HepG2 (cell line): Measurements from ENCODE around the gene CATSPERD. TPM values are rescaled to one million over a fixed set of nuclear protein-coding genes. Genes with fewer than 3 reads are reported as not detected.

Source experiments
- ATAC-seq: fragments of 200-7000 bp; cut with Tn5 transposase; 3 replicates; pipeline ENCODE4 v1.9.1; 2020; ENCODE audit warnings: mild to moderate bottlenecking, moderate library complexity
- BruUV-seq: library from RNA; stranded (reverse); fragments of 400-500 nt; replicated peaks from 2 replicates; lab custom pipeline; 2021; lab: Mats Ljungman, UMichigan
- CTCF ChIA-PET: fragments of 300-600 bp; formaldehyde crosslinking; extraction: SDS; loops from one replicate; lab custom pipeline; 2021; ENCODE audit warnings: low total read pairs, inconsistent platforms, low intra/inter-chr PET ratio; lab: Yijun Ruan, JAX
- POLR2A ChIA-PET: fragments of 350-600 bp; sonication (Branson Sonifier 250); formaldehyde crosslinking; loops from one replicate; lab custom pipeline; 2020; ENCODE audit warnings: antibody characterized with exemption, inconsistent platforms; lab: Yijun Ruan, JAX
- DNase-seq: peaks from one replicate; pipeline ENCODE4 v3.0.0-alpha.2; 2015; ENCODE audit warnings: low spot score
- FAIRE-seq: peaks from 3 replicates; lab custom pipeline; 2011; peaks lifted over from hg19 to GRCh38; lab: Jason Lieb, UNC
- H2AFZ ChIP-seq: one replicate; pipeline ENCODE4 v1.6.1; 2011; ENCODE audit warnings: low read length, inconsistent platforms
- H3K27ac ChIP-seq: fragments of 300-600 bp; 3 replicates; pipeline ENCODE4 v1.8.0; 2011; ENCODE audit warnings: mixed run types, mild to moderate bottlenecking, mixed read lengths, low read length, inconsistent platforms; ENCODE audit not compliant: insufficient read depth; ENCODE audit errors: extremely low read length
- H3K27me3 ChIP-seq, 2 experiments: fragments of 200-600 bp in 1 of 2; 2 replicates in 1 of 2; 3 replicates in 1 of 2; pipeline versions ENCODE4 v1.6.0 to v1.8.0; 2011; ENCODE audit warnings: low read length in 2 of 2, mild to moderate bottlenecking in 2 of 2, moderate library complexity in 2 of 2, inconsistent platforms in 1 of 2; ENCODE audit not compliant: insufficient read depth in 2 of 2, control insufficient read depth in 1 of 2
- H3K36me3 ChIP-seq, 2 experiments: fragments of 200-600 bp in 1 of 2; replicated peaks in 1 of 2; 2 replicates in 1 of 2; 3 replicates in 1 of 2; pipeline versions ENCODE4 v1.5.1 to v1.8.0; 2011; ENCODE audit warnings: low read length in 2 of 2, inconsistent platforms in 1 of 2; ENCODE audit not compliant: insufficient read depth in 2 of 2, control insufficient read depth in 1 of 2
- H3K4me1 ChIP-seq: 2 replicates; pipeline ENCODE4 v1.5.1; 2012; ENCODE audit warnings: low read length, inconsistent platforms; ENCODE audit not compliant: insufficient read depth
- H3K4me2 ChIP-seq: 2 replicates; pipeline ENCODE4 v1.6.0; 2011; ENCODE audit warnings: low read depth, low read length, inconsistent platforms
- H3K4me3 ChIP-seq, 3 experiments: fragments of 200-600 bp in 1 of 3; sonication (generic), shearing (Covaris generic) in 1 of 3; replicated peaks in 1 of 3; 2 replicates each; pipeline ENCODE4 v1.5.1; 2011 to 2016; ENCODE audit warnings: low read length in 3 of 3, inconsistent platforms in 2 of 3, low read depth in 2 of 3, mild to moderate bottlenecking in 2 of 3, control low read depth in 1 of 3, mixed read lengths in 1 of 3; ENCODE audit not compliant: insufficient read depth in 1 of 3
- H3K79me2 ChIP-seq: one replicate; pipeline ENCODE4 v1.6.1; 2011; ENCODE audit warnings: low read length, inconsistent platforms; ENCODE audit not compliant: insufficient read depth
- H3K9ac ChIP-seq: 2 replicates; pipeline ENCODE4 v1.6.0; 2011; ENCODE audit warnings: mild to moderate bottlenecking, low read depth, low read length, inconsistent platforms; ENCODE audit not compliant: insufficient read depth
- H3K9me3 ChIP-seq: 2 replicates; pipeline ENCODE4 v1.5.1; 2012; ENCODE audit warnings: mild to moderate bottlenecking, low read length
- H4K20me1 ChIP-seq: 2 replicates; pipeline ENCODE4 v1.6.0; 2011; ENCODE audit warnings: inconsistent platforms, mild to moderate bottlenecking, low read length, moderate library complexity; ENCODE audit not compliant: insufficient read depth
- CREM ChIP-seq, 2 experiments: sonication (generic) in 1 of 2; formaldehyde crosslinking in 1 of 2; IDR thresholded peaks; 2 replicates each; pipeline versions ENCODE4 v1.4.0 to v1.6.1; 2016 to 2020; ENCODE audit warnings: antibody characterized with exemption in 1 of 2, mild to moderate bottlenecking in 1 of 2, missing genetic modification reagents in 1 of 2
- JDP2 ChIP-seq: sonication (generic); formaldehyde crosslinking; IDR thresholded peaks from 2 replicates; pipeline ENCODE4 v1.8.1; 2022; ENCODE audit warnings: missing genetic modification reagents, borderline replicate concordance
- KDM4B ChIP-seq: sonication (generic); formaldehyde crosslinking; IDR thresholded peaks from 2 replicates; pipeline ENCODE4 v1.4.0; 2020; ENCODE audit warnings: missing genetic modification reagents
- NAIF1 ChIP-seq: sonication (generic); formaldehyde crosslinking; IDR thresholded peaks from 2 replicates; pipeline ENCODE4 v1.5.0; 2020; ENCODE audit warnings: mild to moderate bottlenecking, missing genetic modification reagents, borderline replicate concordance
- NFE2L1 ChIP-seq: sonication (generic); formaldehyde crosslinking; IDR thresholded peaks from 2 replicates; pipeline ENCODE4 v1.4.0; 2020; ENCODE audit warnings: missing genetic modification reagents, mild to moderate bottlenecking, borderline replicate concordance
- NKX3-1 ChIP-seq: sonication (generic); formaldehyde crosslinking; IDR thresholded peaks from 2 replicates; pipeline ENCODE4 v1.5.0; 2020; ENCODE audit warnings: missing genetic modification reagents
- ONECUT2 ChIP-seq: sonication (generic); formaldehyde crosslinking; IDR thresholded peaks from 2 replicates; pipeline ENCODE4 v1.4.0; 2020; ENCODE audit warnings: missing genetic modification reagents
- RAD51 ChIP-seq: fragments of 450-650 bp; IDR thresholded peaks from 2 replicates; pipeline ENCODE4 v1.6.1; 2016; ENCODE audit warnings: borderline replicate concordance
- RFX3 ChIP-seq: IDR thresholded peaks from 2 replicates; pipeline ENCODE4 v1.6.1; 2016; ENCODE audit warnings: missing biosample characterization, missing genetic modification reagents
- RORA ChIP-seq: sonication (generic); formaldehyde crosslinking; IDR thresholded peaks from 2 replicates; pipeline ENCODE4 v1.5.0; 2020; ENCODE audit warnings: mild to moderate bottlenecking, missing genetic modification reagents, moderate library complexity
- RXRA ChIP-seq: sonication (generic); formaldehyde crosslinking; IDR thresholded peaks from 2 replicates; pipeline ENCODE4 v1.5.1; 2020; ENCODE audit warnings: missing genetic modification reagents
- SSRP1 ChIP-seq: IDR thresholded peaks from 2 replicates; pipeline ENCODE4 v1.6.1; 2016; ENCODE audit warnings: control low read depth
- TAF15 ChIP-seq: fragments of 200-400 bp; formaldehyde crosslinking; IDR thresholded peaks from one replicate; pipeline ENCODE4 v1.6.1; 2018; ENCODE audit warnings: mild to moderate bottlenecking, low read depth, low read length; ENCODE audit not compliant: poor library complexity, severe bottlenecking
- ZNF12 ChIP-seq: sonication (generic); formaldehyde crosslinking; IDR thresholded peaks from 2 replicates; pipeline ENCODE4 v1.5.0; 2020; ENCODE audit warnings: missing genetic modification reagents
- ZNF264 ChIP-seq: sonication (generic); formaldehyde crosslinking; IDR thresholded peaks from 2 replicates; pipeline ENCODE4 v1.4.0; 2020; ENCODE audit warnings: missing genetic modification reagents
- ZNF432 ChIP-seq: sonication (generic); formaldehyde crosslinking; IDR thresholded peaks from 2 replicates; pipeline ENCODE4 v1.5.0; 2020; ENCODE audit warnings: missing genetic modification reagents, mild to moderate bottlenecking, borderline replicate concordance
- ZNF496 ChIP-seq: sonication (generic); formaldehyde crosslinking; IDR thresholded peaks from 2 replicates; pipeline ENCODE4 v1.8.1; 2023; ENCODE audit warnings: mild to moderate bottlenecking, moderate library complexity, missing genetic modification reagents; ENCODE audit not compliant: insufficient replicate concordance
- ZNF543 ChIP-seq: sonication (generic); formaldehyde crosslinking; IDR thresholded peaks from 2 replicates; pipeline ENCODE4 v1.4.0; 2020; ENCODE audit warnings: mild to moderate bottlenecking, missing genetic modification reagents
- ZNF598 ChIP-seq: sonication (generic); formaldehyde crosslinking; IDR thresholded peaks from 2 replicates; pipeline ENCODE4 v1.5.1; 2020; ENCODE audit warnings: mild to moderate bottlenecking, missing genetic modification reagents, borderline replicate concordance
- ZNF660 ChIP-seq: sonication (generic); formaldehyde crosslinking; IDR thresholded peaks from 2 replicates; pipeline ENCODE4 v1.5.1; 2020; ENCODE audit warnings: mild to moderate bottlenecking, low read depth, missing genetic modification reagents, borderline replicate concordance
- ZNF672 ChIP-seq: sonication (generic); formaldehyde crosslinking; IDR thresholded peaks from 2 replicates; pipeline ENCODE4 v1.8.1; 2022; ENCODE audit warnings: missing genetic modification reagents
- ZNF737 ChIP-seq: sonication (generic); formaldehyde crosslinking; IDR thresholded peaks from 2 replicates; pipeline ENCODE4 v1.5.0; 2020; ENCODE audit warnings: missing genetic modification reagents, mild to moderate bottlenecking, borderline replicate concordance
- ZNF747 ChIP-seq: sonication (generic); formaldehyde crosslinking; IDR thresholded peaks from 2 replicates; pipeline ENCODE4 v1.8.1; 2023; ENCODE audit warnings: missing genetic modification reagents, mild to moderate bottlenecking, borderline replicate concordance
- ZSCAN21 ChIP-seq: sonication (generic); formaldehyde crosslinking; IDR thresholded peaks from 2 replicates; pipeline ENCODE4 v1.8.0; 2022; ENCODE audit warnings: mild to moderate bottlenecking, missing genetic modification reagents, moderate library complexity, borderline replicate concordance
- WGBS: methylation state at CpG from one replicate; pipeline ENCODE4 v1.1.6; 2017; ENCODE audit warnings: low lambda C conversion rate; 5-methylcytosine and 5-hydroxymethylcytosine counted together
- in situ Hi-C: cut with HindIII; loops from 2 replicates; pipeline ENCODE4 v1.10.0; 2017; ENCODE audit warnings: low pct_unique_long_range_greater_than_20kb; ENCODE audit not compliant: extremely low pct_ligation_motif_present
- intact Hi-C: fragments of 100-400 bp; cut with micrococcal nuclease; formaldehyde crosslinking; loops from one replicate; pipeline ENCODE4 v1.10.0; 2022; ENCODE audit not compliant: unreplicated experiment
- polyA plus RNA-seq, 8 experiments: library from polyadenylated mRNA; depleted of rRNA in 3 of 8; stranded (reverse) in 7 of 8; unstranded in 1 of 8; fragments of >200 nt; fragmentation: Illumina TruSeq in 4 of 8; extraction: Trizol in 4 of 8; gene quantifications; 2 replicates each; pipeline versions ENCODE4 v1.2.1 to v1.2.3, GENCODE V29; 2011 to 2016; ENCODE audit warnings: low read depth in 4 of 8, missing spikeins in 1 of 8, mixed read lengths in 1 of 8; ENCODE audit not compliant: insufficient read depth in 1 of 8
- total RNA-seq, 5 experiments: library from RNA; depleted of rRNA; stranded (reverse); fragments of >200 nt; fragmentation: Illumina TruSeq; extraction: Trizol; gene quantifications; 2 replicates each; pipeline ENCODE4 v1.2.3, GENCODE V29; 2016; ENCODE audit warnings: low read depth in 1 of 5
- TF ChIP-seq, protein P1 (sequence below): IDR thresholded peaks from 2 replicates; pipeline ENCODE4 v1.6.1; 2016; ENCODE audit warnings: low read depth, control low read depth
- TF ChIP-seq, protein P2 (sequence below), 2 experiments: fragments of 450-650 bp in 1 of 2; sonication (generic) in 1 of 2; formaldehyde crosslinking; IDR thresholded peaks; 2 replicates each; pipeline versions ENCODE4 v1.5.0 to v1.8.0; 2020 to 2022; ENCODE audit warnings: mild to moderate bottlenecking in 1 of 2, missing genetic modification reagents in 1 of 2

Gene CATSPERD
- total and polyA plus RNA-seq, 2 of the 13 experiments (the other 11 are each of a cell fraction or from before 2014, with no cell fraction given), result 0.04 TPM; not detected in 1

DNA sequence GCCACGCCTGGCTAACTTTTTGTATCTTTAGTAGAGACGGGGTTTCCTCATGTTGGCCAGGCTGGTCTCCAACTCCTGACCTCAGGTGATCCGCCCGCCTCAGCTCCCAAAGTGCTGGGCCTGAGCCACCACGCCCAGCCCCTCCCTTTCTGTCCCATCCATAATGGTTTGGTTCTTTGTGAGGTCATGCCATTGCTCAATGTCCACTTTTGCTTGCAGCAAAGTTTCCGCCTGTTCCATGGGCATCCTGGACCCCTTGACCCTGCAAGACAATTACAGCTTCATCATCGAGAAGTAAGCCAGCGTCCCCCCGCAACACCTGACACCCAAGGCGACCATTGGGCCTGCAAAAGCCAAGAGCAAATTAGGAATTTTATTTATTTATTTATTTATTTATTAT, 47.5 kb downstream of the CATSPERD start:
- H4K20me1 ChIP-seq, result no peaks in the 10 kb centered on the region
- no peaks in the 10 kb centered on the region for H3K36me3 ChIP-seq
- DNase-seq (peak; percentile 39), FAIRE-seq (no peak), ATAC-seq (no peak)
- H2AFZ ChIP-seq, result no peak overlapping the region
- H3K9me3 ChIP-seq, result no peaks in the 10 kb centered on the region
- H3K4me2 ChIP-seq, result 0 out of 2 replicates have a peak overlapping the region, but pooled peaks have one; percentile 18
- POLR2A ChIA-PET, result no interaction called here
- no peak overlapping the region; a peak in 1 of 6 replicates for H3K4me3 ChIP-seq
- CTCF ChIA-PET, result no interaction called here
- peaks cover 0 to 3% of the 10 kb centered on the region in 2 experiments; a peak in 3 of 5 replicates for H3K27me3 ChIP-seq
- H3K4me1 ChIP-seq, result peaks cover 5% of the 10 kb centered on the region; the same call in 1 of the 2 replicates
- H3K27ac ChIP-seq, result no peak overlapping the region
- no peak overlapping the region for H3K9ac ChIP-seq
- BruUV-seq, result no TSS peak
- WGBS, result 14% methylated on average over 10 of the region's 10 CpGs
- intact Hi-C loops, result no loop called here
- in situ Hi-C loops, result no loop called here
- H3K79me2 ChIP-seq, result no peaks in the 10 kb centered on the region
- TF ChIP-seq RORA, result no peak
- TF ChIP-seq SSRP1, result no peak
- TF ChIP-seq ZNF672, result no peak
- no peak for TF ChIP-seq ZNF747 (CRISPR knock-in tag)
- TF ChIP-seq RFX3 (CRISPR knock-in tag), result no peak
- no peak for TF ChIP-seq KDM4B (CRISPR knock-in tag)
- TF ChIP-seq NKX3-1 (CRISPR knock-in tag), result no peak
- TF ChIP-seq, protein P1, sequence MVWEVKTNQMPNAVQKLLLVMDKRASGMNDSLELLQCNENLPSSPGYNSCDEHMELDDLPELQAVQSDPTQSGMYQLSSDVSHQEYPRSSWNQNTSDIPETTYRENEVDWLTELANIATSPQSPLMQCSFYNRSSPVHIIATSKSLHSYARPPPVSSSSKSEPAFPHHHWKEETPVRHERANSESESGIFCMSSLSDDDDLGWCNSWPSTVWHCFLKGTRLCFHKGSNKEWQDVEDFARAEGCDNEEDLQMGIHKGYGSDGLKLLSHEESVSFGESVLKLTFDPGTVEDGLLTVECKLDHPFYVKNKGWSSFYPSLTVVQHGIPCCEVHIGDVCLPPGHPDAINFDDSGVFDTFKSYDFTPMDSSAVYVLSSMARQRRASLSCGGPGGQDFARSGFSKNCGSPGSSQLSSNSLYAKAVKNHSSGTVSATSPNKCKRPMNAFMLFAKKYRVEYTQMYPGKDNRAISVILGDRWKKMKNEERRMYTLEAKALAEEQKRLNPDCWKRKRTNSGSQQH (CRISPR knock-in tag), result no peak
- TF ChIP-seq RAD51, result no peak
- no peak for TF ChIP-seq ONECUT2 (CRISPR knock-in tag)
- TF ChIP-seq ZNF496, result no peak
- TF ChIP-seq NAIF1, result no peak
- no peak for TF ChIP-seq ZNF12 (CRISPR knock-in tag)
- TF ChIP-seq, protein P2, sequence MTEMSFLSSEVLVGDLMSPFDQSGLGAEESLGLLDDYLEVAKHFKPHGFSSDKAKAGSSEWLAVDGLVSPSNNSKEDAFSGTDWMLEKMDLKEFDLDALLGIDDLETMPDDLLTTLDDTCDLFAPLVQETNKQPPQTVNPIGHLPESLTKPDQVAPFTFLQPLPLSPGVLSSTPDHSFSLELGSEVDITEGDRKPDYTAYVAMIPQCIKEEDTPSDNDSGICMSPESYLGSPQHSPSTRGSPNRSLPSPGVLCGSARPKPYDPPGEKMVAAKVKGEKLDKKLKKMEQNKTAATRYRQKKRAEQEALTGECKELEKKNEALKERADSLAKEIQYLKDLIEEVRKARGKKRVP (CRISPR knock-in tag; IDR thresholded peaks at IDR 0.05), result peak in 1 of 2 experiments; percentile 48; a peak in 1 of 4 replicates
- TF ChIP-seq ZNF543 (CRISPR knock-in tag), result no peak
- TF ChIP-seq RXRA (CRISPR knock-in tag), result 0 out of 2 replicates have a peak, but pooled peaks have one; percentile 17
- no peak for TF ChIP-seq CREM (IDR thresholded peaks at IDR 0.05)
- no peak for TF ChIP-seq CREM (CRISPR knock-in tag; IDR thresholded peaks at IDR 0.05)
- TF ChIP-seq NFE2L1 (CRISPR knock-in tag), result no peak
- TF ChIP-seq ZNF432 (CRISPR knock-in tag), result no peak
- TF ChIP-seq JDP2 (CRISPR knock-in tag), result no peak
- no peak for TF ChIP-seq TAF15
- no peak for TF ChIP-seq ZNF264 (CRISPR knock-in tag)
- no peak for TF ChIP-seq ZSCAN21 (CRISPR knock-in tag)
- TF ChIP-seq ZNF737 (CRISPR knock-in tag), result no peak
- no peak for TF ChIP-seq ZNF660
- no peak for TF ChIP-seq ZNF598 (CRISPR knock-in tag)
